Kidney epithelial cell (primary cell): ENCODE data around the gene VDAC1. TPM values are rescaled to one million over a fixed set of nuclear protein-coding genes. Genes with fewer than 3 reads are reported as not detected.

Experiments
- DNase-seq: peaks from one replicate; pipeline ENCODE4 v3.0.0-alpha.2; 2010; ENCODE audit warnings: low read depth
- H3K27me3 ChIP-seq: 2 replicates; pipeline ENCODE4 v1.6.0; 2011; ENCODE audit warnings: low read length; ENCODE audit not compliant: control insufficient read depth, insufficient read depth
- H3K36me3 ChIP-seq: 2 replicates; pipeline ENCODE4 v1.5.1; 2011; ENCODE audit warnings: low read length; ENCODE audit not compliant: control insufficient read depth, insufficient read depth
- H3K4me3 ChIP-seq: 2 replicates; pipeline ENCODE4 v1.5.1; 2011; ENCODE audit warnings: low read depth, mild to moderate bottlenecking, control low read depth, low read length
- total RNA-seq: library from RNA; depleted of rRNA; stranded (reverse); fragments of >200 nt; gene quantifications from 2 replicates; pipeline ENCODE4 v1.2.3, GENCODE V29; 2015
- TF ChIP-seq, protein P1 (sequence below): IDR thresholded peaks from 2 replicates; pipeline ENCODE4 v1.5.1; 2011; ENCODE audit warnings: mild to moderate bottlenecking, moderate library complexity, low read length, control low read depth, inconsistent platforms; ENCODE audit not compliant: insufficient read depth, poor library complexity, severe bottlenecking

Gene VDAC1
- total RNA-seq, 1 donor from 2014 or later, result 238 TPM

DNA sequence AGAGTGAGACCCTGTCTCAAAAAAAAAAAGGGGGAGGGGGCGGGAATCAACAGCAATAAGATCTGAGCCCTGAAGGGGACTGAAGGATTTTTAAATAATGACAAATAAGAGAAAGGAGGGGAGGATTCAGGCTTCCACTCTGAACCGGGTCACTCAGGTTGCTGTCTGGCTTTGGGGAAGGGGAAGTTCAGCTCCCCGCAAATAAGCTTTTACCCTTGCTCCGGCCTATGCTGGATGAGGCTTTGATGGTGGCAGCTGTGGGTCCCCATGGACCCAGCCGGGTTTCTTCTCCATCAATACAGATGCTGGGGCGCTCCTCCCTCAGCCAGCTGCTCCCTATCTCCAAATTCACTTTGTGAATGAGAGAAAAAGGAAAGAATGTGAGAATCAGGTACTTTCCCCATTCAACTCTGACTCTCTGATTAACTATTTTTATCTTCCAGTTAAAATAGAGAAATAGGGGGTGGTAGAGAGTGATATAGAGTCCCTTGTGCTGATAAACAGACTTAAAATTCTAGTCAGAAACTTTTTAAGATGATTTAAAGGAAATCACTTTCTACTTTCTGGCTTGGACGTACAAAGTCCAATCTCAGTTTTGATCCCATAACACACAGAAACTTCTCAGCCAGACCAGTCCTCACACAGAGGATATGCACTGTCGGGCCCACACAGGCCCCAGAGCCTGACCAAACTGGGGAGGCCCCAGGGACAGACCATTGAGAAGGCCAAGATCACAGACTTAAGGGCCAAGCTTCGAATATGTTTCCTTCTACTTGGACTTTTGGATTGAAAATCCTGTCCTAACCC is 76.0 kb downstream of the VDAC1 start:
- Histone ChIP-seq H3K4me3 (no peak overlapping the region), H3K36me3 (no peaks in the 10 kb centered on the region), H3K27me3 (no peaks in the 10 kb centered on the region)
- TF ChIP-seq, protein P1, sequence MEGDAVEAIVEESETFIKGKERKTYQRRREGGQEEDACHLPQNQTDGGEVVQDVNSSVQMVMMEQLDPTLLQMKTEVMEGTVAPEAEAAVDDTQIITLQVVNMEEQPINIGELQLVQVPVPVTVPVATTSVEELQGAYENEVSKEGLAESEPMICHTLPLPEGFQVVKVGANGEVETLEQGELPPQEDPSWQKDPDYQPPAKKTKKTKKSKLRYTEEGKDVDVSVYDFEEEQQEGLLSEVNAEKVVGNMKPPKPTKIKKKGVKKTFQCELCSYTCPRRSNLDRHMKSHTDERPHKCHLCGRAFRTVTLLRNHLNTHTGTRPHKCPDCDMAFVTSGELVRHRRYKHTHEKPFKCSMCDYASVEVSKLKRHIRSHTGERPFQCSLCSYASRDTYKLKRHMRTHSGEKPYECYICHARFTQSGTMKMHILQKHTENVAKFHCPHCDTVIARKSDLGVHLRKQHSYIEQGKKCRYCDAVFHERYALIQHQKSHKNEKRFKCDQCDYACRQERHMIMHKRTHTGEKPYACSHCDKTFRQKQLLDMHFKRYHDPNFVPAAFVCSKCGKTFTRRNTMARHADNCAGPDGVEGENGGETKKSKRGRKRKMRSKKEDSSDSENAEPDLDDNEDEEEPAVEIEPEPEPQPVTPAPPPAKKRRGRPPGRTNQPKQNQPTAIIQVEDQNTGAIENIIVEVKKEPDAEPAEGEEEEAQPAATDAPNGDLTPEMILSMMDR, result no peak
- DNase-seq, result no peak

DNA sequence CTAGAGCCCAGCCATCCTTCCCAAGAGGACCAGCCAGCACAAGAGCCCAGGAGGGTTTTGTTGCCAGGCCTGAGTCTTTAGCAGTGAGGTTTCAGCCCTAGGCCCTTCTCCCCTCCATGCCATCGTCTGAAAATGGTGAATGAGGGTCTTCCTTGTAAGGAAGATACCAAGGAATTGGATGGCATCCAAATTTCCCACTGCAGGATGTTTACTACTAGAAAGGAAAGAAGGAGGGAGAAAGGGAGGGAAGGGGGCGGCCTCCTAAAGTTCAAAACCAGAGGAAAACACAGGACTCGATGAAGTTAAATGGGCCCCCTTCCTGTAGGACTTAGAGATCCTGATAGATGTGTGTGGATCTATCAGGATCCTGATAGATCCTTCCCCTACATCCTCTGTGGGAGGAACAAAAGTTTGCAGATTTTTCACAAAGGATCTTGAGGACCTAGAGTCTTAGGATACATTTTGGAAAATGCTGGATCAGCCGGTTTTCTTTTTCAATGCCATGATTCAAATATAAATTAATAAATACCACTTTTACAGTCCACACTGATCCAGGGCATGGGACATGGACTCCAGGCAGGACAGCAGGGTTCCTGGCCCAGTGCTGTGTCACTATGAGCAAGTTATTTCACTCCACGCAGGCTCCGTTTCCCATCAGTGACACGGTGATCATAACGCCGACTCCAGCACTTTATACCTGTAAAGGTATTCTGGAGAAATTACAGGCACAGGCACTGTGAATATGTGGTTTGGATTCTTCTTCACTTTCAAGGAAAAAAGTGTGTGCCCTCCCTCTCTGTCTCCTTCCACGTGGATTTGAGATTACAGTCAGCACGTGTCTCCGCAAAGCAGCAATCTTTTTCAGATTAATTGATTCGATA is 77.2 kb downstream of the VDAC1 start:
- DNase-seq, result no peak
- Histone ChIP-seq H3K36me3 (no peaks in the 10 kb centered on the region), H3K27me3 (no peaks in the 10 kb centered on the region), H3K4me3 (no peak overlapping the region)
- TF ChIP-seq, protein P1, result no peak

DNA sequence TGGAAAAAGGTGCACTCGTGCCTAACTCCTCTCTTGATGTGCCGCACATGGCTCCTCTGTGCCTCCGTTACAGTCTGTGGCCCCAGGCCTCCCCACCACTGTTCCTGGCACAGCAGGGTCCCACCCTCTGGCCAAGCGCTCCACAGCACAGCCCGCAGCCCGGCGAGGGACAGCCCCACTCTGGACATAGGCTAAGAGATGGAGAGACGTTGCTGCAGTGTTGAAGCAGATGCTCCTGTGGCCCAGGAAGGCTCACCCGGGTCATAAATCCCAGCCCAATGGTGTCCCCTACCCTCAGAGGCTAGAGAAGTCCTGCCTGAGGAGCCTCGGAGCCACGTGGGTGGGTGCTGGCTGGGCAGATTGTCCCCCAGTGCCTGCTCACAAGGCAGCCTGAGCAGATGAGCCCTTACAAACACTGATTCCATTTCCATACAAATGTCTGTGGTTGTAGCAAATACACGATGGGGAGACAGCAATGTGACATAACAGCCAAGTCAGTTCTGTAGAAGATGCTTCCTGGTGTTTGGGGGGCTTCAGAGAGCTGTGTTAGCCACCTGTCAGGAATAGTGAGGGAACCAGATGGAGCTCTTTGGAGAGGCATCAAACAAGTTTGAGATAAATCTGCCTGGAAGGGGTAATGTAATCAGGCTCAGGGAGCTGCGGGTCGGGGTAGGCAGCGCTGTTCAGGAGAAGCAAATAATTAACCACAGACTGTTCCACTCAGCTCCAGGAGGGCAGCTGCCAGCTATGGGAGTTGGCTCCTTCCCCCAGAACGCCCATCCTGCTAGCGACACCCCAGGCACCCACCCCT is 78.1 kb downstream of the VDAC1 start:
- no peak overlapping the region for H3K4me3 ChIP-seq
- TF ChIP-seq, protein P1, result no peak
- no peak for DNase-seq

DNA sequence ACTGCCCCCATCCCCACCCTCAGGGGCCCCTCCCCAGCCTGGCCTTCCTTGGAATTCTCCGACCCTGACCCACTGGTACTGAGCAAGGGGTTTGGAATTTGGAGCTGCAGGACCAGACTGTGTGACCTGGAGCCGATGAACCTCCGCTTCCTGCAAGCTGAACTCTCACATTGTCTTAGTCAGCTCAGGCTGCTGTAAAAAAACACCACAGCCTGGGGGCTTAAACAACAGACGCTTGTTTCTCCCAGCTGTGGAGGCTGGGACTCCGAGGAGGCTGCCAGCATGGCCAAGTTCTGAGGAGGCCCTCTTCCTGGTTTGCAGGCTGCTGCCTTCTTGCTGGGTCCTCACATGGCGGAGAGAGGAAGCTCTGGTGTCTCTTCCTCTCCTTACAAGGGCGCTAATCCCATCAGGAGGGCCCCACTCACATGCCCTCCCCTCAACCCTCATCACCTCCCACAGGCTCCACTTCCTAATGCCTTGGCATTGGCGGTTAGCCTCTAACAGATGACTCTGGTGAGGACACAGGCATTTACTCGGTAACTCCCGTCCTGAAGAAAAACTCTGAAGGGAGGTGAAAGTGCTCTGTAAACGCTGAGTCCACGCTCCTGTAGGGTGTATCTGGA is 78.8 kb downstream of the VDAC1 start:
- H3K36me3 ChIP-seq, result no peaks in the 10 kb centered on the region
- DNase-seq, result peak; percentile 58
- TF ChIP-seq, protein P1, result no peak
- no peak overlapping the region for H3K4me3 ChIP-seq
- no peaks in the 10 kb centered on the region for H3K27me3 ChIP-seq

More for the DNA sequence above, 78.1 kb downstream of the VDAC1 start:
- H3K36me3 ChIP-seq, result no peaks in the 10 kb centered on the region
- H3K27me3 ChIP-seq, result no peaks in the 10 kb centered on the region

DNA sequence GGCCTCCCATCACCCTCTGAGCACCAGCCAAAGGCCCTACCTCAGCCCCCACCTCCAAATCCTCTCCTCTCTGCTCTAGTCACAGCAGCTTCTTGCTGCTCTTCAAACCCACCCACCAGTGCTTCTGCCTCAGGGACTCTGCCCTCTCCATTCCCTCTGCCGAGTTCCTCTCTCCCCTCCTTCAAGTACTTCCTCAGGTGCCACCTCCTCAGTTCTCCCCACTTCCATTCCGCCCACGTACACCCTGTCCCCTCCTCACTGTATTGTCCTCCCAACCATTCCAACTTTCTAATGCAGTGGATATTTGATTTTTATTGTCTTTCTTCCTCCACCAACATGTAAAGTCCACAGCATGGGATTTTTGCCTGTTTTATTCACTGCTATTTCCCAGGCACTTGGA is 79.5 kb downstream of the VDAC1 start:
- H3K4me3 ChIP-seq, result no peak overlapping the region

More for the DNA sequence above, 79.5 kb downstream of the VDAC1 start:
- Histone ChIP-seq H3K36me3 (no peaks in the 10 kb centered on the region), H3K27me3 (no peaks in the 10 kb centered on the region)
- no peak for DNase-seq
- TF ChIP-seq, protein P1, result no peak
